Vagina (tissue), 2 donors: ENCODE measurements around the gene ZNF211.

Experiments used
- CTCF ChIP-seq, 3 experiments: fragments of 450-650 bp in 2 of 3; fragments of 200-600 bp in 1 of 3; sonication (generic) in 1 of 3; IDR thresholded peaks; one replicate each; pipeline ENCODE4 v1.5.1; 2017 to 2019; ENCODE audit warnings: antibody characterized with exemption in 3 of 3, mild to moderate bottlenecking in 2 of 3, moderate library complexity in 2 of 3
- POLR2AphosphoS5 ChIP-seq, 2 donors: sonication (generic); formaldehyde crosslinking; IDR thresholded peaks; one replicate each; pipeline ENCODE4 v1.9.0; 2017; ENCODE audit warnings: antibody characterized with exemption in 2 of 2, mild to moderate bottlenecking in 2 of 2, low read depth in 1 of 2; ENCODE audit not compliant: insufficient read depth in 1 of 2

GRCh38 chr19:57667228-57667627 lies 34.3 kb downstream of the ZNF211 start:
- TF ChIP-seq CTCF (IDR thresholded peaks at IDR 0.05) = no peak
- no peak for TF ChIP-seq POLR2AphosphoS5 (IDR thresholded peaks at IDR 0.05; ENCODE audit: insufficient read depth in 1 of 2, low read depth in 1 of 2)
